HG03565 (cell line): ENCODE results near the gene CTNNA3.

Experiments
- ATAC-seq: cut with Tn5 transposase; IDR thresholded peaks from one replicate; pipeline ENCODE4 v1.9.1; 2021; ENCODE audit warnings: mild to moderate bottlenecking, moderate library complexity; ENCODE audit not compliant: unreplicated experiment

Gene CTNNA3

GRCh38 chr10:66892871-66893270, 803.1 kb downstream of the CTNNA3 start:
- ATAC-seq: no peak

- ATAC-seq: no peak
Observed at GRCh38 chr10:66888237-66888636, 807.8 kb downstream of the CTNNA3 start.

GRCh38 chr10:66886848-66887247, 809.1 kb downstream of the CTNNA3 start:
- ATAC-seq: no peak

- ATAC-seq: no peak
Observed at GRCh38 chr10:66882271-66882670, 813.7 kb downstream of the CTNNA3 start.

- ATAC-seq: no peak
Observed at GRCh38 chr10:66881814-66882213, 814.2 kb downstream of the CTNNA3 start.

GRCh38 chr10:66880826-66881225, 815.2 kb downstream of the CTNNA3 start:
- no peak for ATAC-seq

- no peak for ATAC-seq
Observed at GRCh38 chr10:66880292-66880691, 815.7 kb downstream of the CTNNA3 start.

GRCh38 chr10:66877361-66877760, 818.6 kb downstream of the CTNNA3 start:
- no peak for ATAC-seq

GRCh38 chr10:66869635-66870034, 826.4 kb downstream of the CTNNA3 start:
- no peak for ATAC-seq

GRCh38 chr10:66862687-66863258, 833.2 kb downstream of the CTNNA3 start:
- ATAC-seq: no peak

GRCh38 chr10:66860376-66860945, 835.5 kb downstream of the CTNNA3 start:
- no peak for ATAC-seq

- ATAC-seq: no peak
Observed at GRCh38 chr10:66852811-66853210, 843.2 kb downstream of the CTNNA3 start.

GRCh38 chr10:66848856-66849255, 847.1 kb downstream of the CTNNA3 start:
- ATAC-seq: no peak

- no peak for ATAC-seq
Observed at GRCh38 chr10:66844176-66844942, 851.6 kb downstream of the CTNNA3 start.

- ATAC-seq: no peak
Observed at GRCh38 chr10:66843396-66843795, 852.6 kb downstream of the CTNNA3 start.

GRCh38 chr10:66842867-66843266, 853.1 kb downstream of the CTNNA3 start:
- no peak for ATAC-seq

- ATAC-seq: no peak
Observed at GRCh38 chr10:66842371-66842770, 853.6 kb downstream of the CTNNA3 start.

- ATAC-seq: no peak
Observed at GRCh38 chr10:66838656-66839055, 857.3 kb downstream of the CTNNA3 start.

GRCh38 chr10:66837990-66838389, 858.0 kb downstream of the CTNNA3 start:
- ATAC-seq: no peak

GRCh38 chr10:66837335-66837734, 858.7 kb downstream of the CTNNA3 start:
- no peak for ATAC-seq

- no peak for ATAC-seq
Observed at GRCh38 chr10:66836771-66837170, 859.2 kb downstream of the CTNNA3 start.

GRCh38 chr10:66836057-66836456, 859.9 kb downstream of the CTNNA3 start:
- no peak for ATAC-seq
